Muscle of leg (tissue), 11 donors: ENCODE data around the gene SLC2A9. TPM values are rescaled to one million over a fixed set of nuclear protein-coding genes. Genes with fewer than 3 reads are reported as not detected.

Experiments used
- DNase-seq: peaks from one replicate; pipeline ENCODE4 v3.0.0; 2013
- H3K27ac ChIP-seq: one replicate; pipeline ENCODE4 v1.5.1; 2013; ENCODE audit warnings: mild to moderate bottlenecking, low read length, control low read depth
- H3K27me3 ChIP-seq: one replicate; pipeline ENCODE4 v1.6.1; 2013; ENCODE audit warnings: low read length; ENCODE audit not compliant: control insufficient read depth, insufficient read depth
- H3K36me3 ChIP-seq: one replicate; pipeline ENCODE4 v1.6.1; 2013; ENCODE audit warnings: low read length; ENCODE audit not compliant: control insufficient read depth, insufficient read depth
- H3K4me1 ChIP-seq: one replicate; pipeline ENCODE4 v1.6.1; 2013; ENCODE audit warnings: low read length; ENCODE audit not compliant: control insufficient read depth, insufficient read depth
- H3K4me3 ChIP-seq: one replicate; pipeline ENCODE4 v1.5.1; 2013; ENCODE audit warnings: low read length, control low read depth
- H3K9me3 ChIP-seq: replicated peaks from 2 replicates; pipeline ENCODE4 v1.6.1; 2013; ENCODE audit warnings: low read depth, low read length; ENCODE audit not compliant: control insufficient read depth
- WGBS: methylation state at CpG from one replicate; pipeline ENCODE4 v1.1.5; 2013; ENCODE audit warnings: missing lambda C conversion rate; ENCODE audit not compliant: insufficient coverage; 5-methylcytosine and 5-hydroxymethylcytosine counted together
- polyA plus RNA-seq, 8 donors: library from polyadenylated mRNA; unstranded; fragments of 120-200 nt; gene quantifications; one replicate each; pipeline versions ENCODE4 v1.2.1 to v1.2.3, GENCODE V29; 2013; ENCODE audit warnings: inconsistent platforms in 1 of 8, low replicate concordance in 1 of 8; ENCODE audit not compliant: insufficient read length in 8 of 8, insufficient read depth in 1 of 8
- total RNA-seq: library from RNA; stranded (reverse); fragments of 120-200 nt; gene quantifications from one replicate; pipeline ENCODE4 v1.2.4, GENCODE V29; 2013

Gene SLC2A9
- total and polyA plus RNA-seq, 9 donors = 2.4 to 5.0 (median 3.2) TPM

- no peaks in the 10 kb centered on the region for H3K36me3 ChIP-seq
- H3K4me3 ChIP-seq = no peak overlapping the region
- peaks cover 3% of the 10 kb centered on the region for H3K4me1 ChIP-seq
- no peaks in the 10 kb centered on the region for H3K9me3 ChIP-seq
- H3K27me3 ChIP-seq = no peaks in the 10 kb centered on the region
- DNase-seq = no peak
- H3K27ac ChIP-seq = no peak overlapping the region
- 83% methylated on average over 2 of the region's 4 CpGs for WGBS
Observed at GRCh38 chr4:9999956-10000561, 21.2 kb downstream of the SLC2A9 start.

DNA sequence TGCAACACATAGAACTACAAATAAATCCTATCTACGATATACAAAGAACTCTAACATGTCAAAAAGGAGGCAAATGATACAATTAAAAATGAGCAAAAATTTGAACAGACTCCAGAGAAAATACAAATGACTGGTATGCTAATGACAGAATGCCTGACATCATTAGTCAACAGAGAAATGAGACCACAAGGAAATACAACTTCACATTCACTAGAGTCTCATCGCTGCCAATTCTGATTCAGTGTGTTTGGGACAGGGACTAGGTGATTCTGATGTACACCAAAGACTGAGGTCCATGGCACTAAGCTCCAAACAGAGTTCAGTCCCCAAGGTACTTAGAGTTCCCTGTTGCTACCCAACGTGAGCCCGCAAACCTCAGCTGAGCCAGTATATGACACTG, 23.4 kb downstream of the SLC2A9 start:
- Histone ChIP-seq H3K36me3 (no peaks in the 10 kb centered on the region), H3K9me3 (no peaks in the 10 kb centered on the region), H3K27me3 (no peaks in the 10 kb centered on the region), H3K4me1 (peaks cover 3% of the 10 kb centered on the region), H3K4me3 (no peak overlapping the region), H3K27ac (no peak overlapping the region)
- DNase-seq = no peak
- WGBS = 76% methylated on average over 2 of the region's 4 CpGs

- Histone ChIP-seq H3K27me3 (no peaks in the 10 kb centered on the region), H3K27ac (no peak overlapping the region), H3K9me3 (no peaks in the 10 kb centered on the region), H3K4me3 (no peak overlapping the region), H3K4me1 (no peaks in the 10 kb centered on the region), H3K36me3 (no peaks in the 10 kb centered on the region)
- WGBS = 73% methylated on average over 4 of the region's 6 CpGs
- DNase-seq = no peak
Observed at GRCh38 chr4:9996319-9997110, 24.8 kb downstream of the SLC2A9 start.

DNA sequence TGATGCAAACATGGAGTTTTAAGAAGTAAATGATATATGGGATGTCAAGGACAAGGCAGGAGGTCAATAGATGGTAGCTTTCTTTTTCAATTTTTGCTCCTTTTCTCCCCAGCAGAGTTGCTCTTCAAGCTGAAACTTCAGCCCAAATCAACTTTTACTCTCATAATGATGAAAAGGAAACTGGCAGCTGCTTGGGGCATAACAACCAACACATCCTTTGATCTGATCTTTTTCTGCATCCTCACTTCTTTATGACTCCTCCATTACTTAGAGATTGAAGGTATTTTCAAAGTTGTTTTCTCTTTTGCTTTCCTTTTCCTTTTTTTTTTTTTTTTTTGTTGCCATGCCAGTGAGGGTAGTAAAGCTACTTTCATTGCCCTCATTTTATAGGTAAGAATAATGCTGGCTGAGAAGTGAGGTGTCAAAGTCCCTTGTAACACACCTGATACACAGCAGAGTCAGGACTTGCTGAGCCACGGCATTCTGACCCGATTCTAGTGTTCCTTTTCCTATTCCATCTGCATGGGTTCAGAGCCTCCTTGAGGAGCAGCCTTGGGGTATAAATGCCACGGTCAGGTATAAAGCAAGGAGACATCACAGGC, 26.9 kb downstream of the SLC2A9 start:
- WGBS = 61% methylated on average over 3 of the region's 3 CpGs
- no peak for DNase-seq

GRCh38 chr4:9989918-9990635, 31.2 kb downstream of the SLC2A9 start:
- Histone ChIP-seq H3K36me3 (no peaks in the 10 kb centered on the region), H3K4me3 (no peak overlapping the region), H3K27ac (no peak overlapping the region), H3K4me1 (no peaks in the 10 kb centered on the region), H3K9me3 (no peaks in the 10 kb centered on the region), H3K27me3 (no peaks in the 10 kb centered on the region)
- DNase-seq = no peak
- WGBS = 72% methylated on average over 8 of the region's 10 CpGs

More for the DNA sequence above, 26.9 kb downstream of the SLC2A9 start:
- Histone ChIP-seq H3K27me3 (no peaks in the 10 kb centered on the region), H3K9me3 (no peaks in the 10 kb centered on the region), H3K27ac (no peak overlapping the region), H3K4me3 (no peak overlapping the region), H3K36me3 (no peaks in the 10 kb centered on the region), H3K4me1 (no peaks in the 10 kb centered on the region)

GRCh38 chr4:9988933-9989332, 32.4 kb downstream of the SLC2A9 start:
- DNase-seq = no peak
- Histone ChIP-seq H3K9me3 (no peaks in the 10 kb centered on the region), H3K36me3 (no peaks in the 10 kb centered on the region), H3K4me3 (no peak overlapping the region), H3K27ac (no peak overlapping the region), H3K27me3 (no peaks in the 10 kb centered on the region), H3K4me1 (no peaks in the 10 kb centered on the region)
- WGBS = 59% methylated on average over 2 of the region's 2 CpGs

DNA sequence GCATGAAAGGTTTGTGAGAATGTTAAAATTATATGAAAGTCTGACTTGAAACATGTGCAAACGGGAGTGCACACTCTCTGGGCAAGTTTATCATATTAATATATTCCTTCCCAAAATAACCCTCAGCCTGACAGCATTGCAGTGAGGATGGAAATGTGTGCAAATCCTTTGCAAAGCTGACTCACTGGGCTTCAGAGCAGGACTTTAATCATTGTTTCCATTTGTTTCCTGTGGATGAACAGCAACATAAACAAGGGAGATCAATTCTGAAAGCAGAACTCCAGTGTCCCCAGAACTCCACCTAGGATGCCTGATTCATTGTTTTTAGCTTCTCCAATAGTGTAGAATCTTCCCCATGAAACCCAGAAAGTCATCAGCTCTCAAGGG, 32.9 kb downstream of the SLC2A9 start:
- no peaks in the 10 kb centered on the region for H3K27me3 ChIP-seq
- H3K27ac ChIP-seq = no peak overlapping the region
- H3K9me3 ChIP-seq = no peaks in the 10 kb centered on the region
- WGBS = no CpG with 5 or more reads among the region's 1 CpG
- no peaks in the 10 kb centered on the region for H3K4me1 ChIP-seq
- no peak overlapping the region for H3K4me3 ChIP-seq
- DNase-seq = no peak
- H3K36me3 ChIP-seq = no peaks in the 10 kb centered on the region

GRCh38 chr4:9987749-9988362, 33.4 kb downstream of the SLC2A9 start:
- WGBS = 80% methylated on average over 1 of the region's 5 CpGs
- no peaks in the 10 kb centered on the region for H3K9me3 ChIP-seq
- no peak for DNase-seq
- no peak overlapping the region for H3K4me3 ChIP-seq
- H3K27me3 ChIP-seq = no peaks in the 10 kb centered on the region
- H3K4me1 ChIP-seq = no peaks in the 10 kb centered on the region
- H3K27ac ChIP-seq = no peak overlapping the region
- no peaks in the 10 kb centered on the region for H3K36me3 ChIP-seq

DNA sequence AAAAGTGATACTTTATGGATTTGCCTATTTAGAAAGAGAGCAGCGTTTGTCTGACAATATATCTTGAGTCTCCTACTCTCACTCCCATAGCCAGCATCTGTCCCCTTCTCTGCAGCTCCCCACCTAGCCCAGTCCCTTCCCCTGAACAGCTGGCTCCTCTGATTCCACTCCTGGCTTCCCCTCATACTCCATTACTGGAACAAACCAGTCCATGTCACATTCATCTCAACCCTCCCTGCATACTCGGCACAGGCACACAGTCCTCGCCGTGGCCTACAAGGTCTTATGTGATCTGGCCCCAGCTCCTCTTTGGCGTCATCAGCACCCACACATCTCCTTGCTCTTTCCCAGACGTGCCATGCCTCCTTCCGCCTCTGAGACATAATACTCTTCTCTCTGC, 36.7 kb downstream of the SLC2A9 start:
- DNase-seq = no peak
- H3K4me3 ChIP-seq = no peak overlapping the region
- 83% methylated on average over 7 of the region's 7 CpGs for WGBS
- H3K27me3 ChIP-seq = no peaks in the 10 kb centered on the region
- H3K9me3 ChIP-seq = no peaks in the 10 kb centered on the region
- H3K27ac ChIP-seq = no peak overlapping the region
- no peaks in the 10 kb centered on the region for H3K4me1 ChIP-seq
- no peaks in the 10 kb centered on the region for H3K36me3 ChIP-seq

GRCh38 chr4:9983211-9983610, 38.1 kb downstream of the SLC2A9 start:
- no peak for DNase-seq
- Histone ChIP-seq H3K9me3 (no peaks in the 10 kb centered on the region), H3K4me3 (no peak overlapping the region), H3K27me3 (no peaks in the 10 kb centered on the region), H3K27ac (no peak overlapping the region), H3K4me1 (no peaks in the 10 kb centered on the region), H3K36me3 (no peaks in the 10 kb centered on the region)
- 79% methylated on average over 3 of the region's 6 CpGs for WGBS
